GM23338 (cell line): ENCODE results near the gene DNLZ. TPM values are rescaled to one million over a fixed set of nuclear protein-coding genes. Genes with fewer than 3 reads are reported as not detected.
A peak's percentile ranks its signal among the peaks of the same experiment; 100 is the strongest.

ENCODE experiments used
- ATAC-seq: fragments of 200-7000 bp; cut with Tn5 transposase; 3 replicates; pipeline ENCODE4 v1.9.1; 2020
- DNase-seq: peaks from one replicate; pipeline ENCODE4 v3.0.0-alpha.2; 2015; ENCODE audit warnings: low spot score
- H2AFZ ChIP-seq: fragments of 200-600 bp; sonication (generic); 2 replicates; pipeline ENCODE4 v1.8.0; 2016; ENCODE audit warnings: antibody characterized with exemption, mild to moderate bottlenecking, moderate library complexity
- H3F3A ChIP-seq: fragments of 200-600 bp; sonication (generic); replicated peaks from 2 replicates; pipeline ENCODE4 v1.8.0; 2017; ENCODE audit warnings: antibody characterized with exemption, mixed run types, low read depth
- H3K27ac ChIP-seq: fragments of 200-600 bp; sonication (generic); 2 replicates; pipeline ENCODE4 v1.6.1; 2016; ENCODE audit warnings: low read depth
- H3K27me3 ChIP-seq: fragments of 200-600 bp; sonication (generic); 2 replicates; pipeline ENCODE4 v1.8.0; 2016; ENCODE audit warnings: mild to moderate bottlenecking, mixed run types, moderate library complexity; ENCODE audit not compliant: insufficient read depth
- H3K36me3 ChIP-seq: fragments of 200-600 bp; sonication (generic); 2 replicates; pipeline ENCODE4 v1.8.0; 2016; ENCODE audit warnings: mild to moderate bottlenecking; ENCODE audit not compliant: insufficient read depth
- H3K4me1 ChIP-seq: fragments of 200-600 bp; sonication (generic); 2 replicates; pipeline ENCODE4 v1.8.0; 2016; ENCODE audit warnings: mild to moderate bottlenecking, moderate library complexity; ENCODE audit not compliant: insufficient read depth
- H3K4me2 ChIP-seq: fragments of 200-600 bp; sonication (generic); 2 replicates; pipeline ENCODE4 v1.7.1; 2017; ENCODE audit warnings: mixed run types
- H3K4me3 ChIP-seq: fragments of 200-600 bp; sonication (generic); 2 replicates; pipeline ENCODE4 v1.6.1; 2016; ENCODE audit warnings: mixed run types
- H3K79me2 ChIP-seq: fragments of 200-600 bp; sonication (generic); replicated peaks from 2 replicates; pipeline ENCODE4 v1.8.0; 2017; ENCODE audit warnings: mild to moderate bottlenecking; ENCODE audit not compliant: insufficient read depth
- H3K9me2 ChIP-seq: fragments of 200-600 bp; sonication (generic); 2 replicates; pipeline ENCODE4 v1.8.0; 2017; ENCODE audit not compliant: insufficient read depth
- H4K20me1 ChIP-seq: fragments of 200-600 bp; sonication (generic); replicated peaks from 2 replicates; pipeline ENCODE4 v1.8.0; 2017; ENCODE audit warnings: mild to moderate bottlenecking; ENCODE audit not compliant: insufficient read depth
- H3K27ac Mint-ChIP-seq: 2 replicates; pipeline ENCODE4 v1.8.0; 2020; ENCODE audit warnings: inconsistent platforms, mild to moderate bottlenecking, moderate library complexity, mixed read lengths
- H3K27me3 Mint-ChIP-seq: 3 replicates; pipeline ENCODE4 v1.8.0; 2022; ENCODE audit warnings: low read depth, mild to moderate bottlenecking, moderate library complexity, mixed read lengths, inconsistent platforms; ENCODE audit not compliant: insufficient read depth, poor library complexity
- H3K36me3 Mint-ChIP-seq: 3 replicates; pipeline ENCODE4 v1.8.0; 2021; ENCODE audit warnings: low read depth, mild to moderate bottlenecking, inconsistent platforms, moderate library complexity, mixed read lengths
- H3K4me1 Mint-ChIP-seq: 3 replicates; pipeline ENCODE4 v1.8.0; 2020; ENCODE audit warnings: mild to moderate bottlenecking, inconsistent platforms, mixed read lengths
- H3K4me3 Mint-ChIP-seq: 3 replicates; pipeline ENCODE4 v1.8.0; 2021; ENCODE audit warnings: moderate library complexity, mild to moderate bottlenecking, inconsistent platforms, mixed read lengths
- H3K9me3 Mint-ChIP-seq: 3 replicates; pipeline ENCODE4 v1.8.0; 2020; ENCODE audit warnings: moderate library complexity, mild to moderate bottlenecking, inconsistent platforms, mixed read lengths
- CREB1 ChIP-seq: fragments of 250-450 bp; sonication (Bioruptor Pico); IDR thresholded peaks from 2 replicates; pipeline ENCODE4 v1.5.0; 2020; ENCODE audit warnings: low read depth, mild to moderate bottlenecking, moderate library complexity
- CTCF ChIP-seq, 2 experiments: fragments of 200-600 bp in 1 of 2; sonication (generic) in 1 of 2; conservative IDR thresholded peaks; 2 replicates each; pipeline versions ENCODE4 v1.5.1 to v1.6.1; 2016 to 2017; ENCODE audit warnings: antibody characterized with exemption in 2 of 2, low read depth in 2 of 2, mild to moderate bottlenecking in 2 of 2, moderate library complexity in 1 of 2
- ETS1 ChIP-seq: IDR thresholded peaks from 2 replicates; pipeline ENCODE4 v1.6.1; 2016; ENCODE audit warnings: antibody characterized with exemption
- EZH2 ChIP-seq: fragments of 200-600 bp; sonication (generic); IDR thresholded peaks from one replicate; pipeline ENCODE4 v1.8.0; 2017; ENCODE audit warnings: antibody characterized with exemption, mild to moderate bottlenecking, low read depth; ENCODE audit not compliant: unreplicated experiment
- EZH2phosphoT487 ChIP-seq: fragments of 200-600 bp; sonication (generic); IDR thresholded peaks from one replicate; pipeline ENCODE4 v1.8.1; 2018; ENCODE audit warnings: antibody characterized with exemption; ENCODE audit not compliant: unreplicated experiment
- JUNB ChIP-seq: IDR thresholded peaks from one replicate; pipeline ENCODE4 v1.6.1; 2016; ENCODE audit warnings: antibody characterized with exemption; ENCODE audit not compliant: unreplicated experiment
- NANOG ChIP-seq: IDR thresholded peaks from 2 replicates; pipeline ENCODE4 v1.6.1; 2016; ENCODE audit warnings: antibody characterized with exemption, borderline replicate concordance
- POLR2AphosphoS5 ChIP-seq: IDR thresholded peaks from 2 replicates; pipeline ENCODE4 v1.6.1; 2016; ENCODE audit warnings: antibody characterized with exemption, low read depth
- REST ChIP-seq: IDR thresholded peaks from one replicate; pipeline ENCODE4 v1.6.1; 2018; ENCODE audit warnings: antibody characterized with exemption; ENCODE audit not compliant: unreplicated experiment
- STAT1 ChIP-seq: IDR thresholded peaks from one replicate; pipeline ENCODE4 v1.6.1; 2016; ENCODE audit warnings: antibody characterized with exemption; ENCODE audit not compliant: unreplicated experiment
- ZNF114 ChIP-seq: fragments of 250-450 bp; sonication (Bioruptor Pico); IDR thresholded peaks from 2 replicates; pipeline ENCODE4 v1.5.0; 2020; ENCODE audit warnings: mild to moderate bottlenecking, moderate library complexity
- ZNF331 ChIP-seq: fragments of 250-450 bp; sonication (Bioruptor Pico); IDR thresholded peaks from 2 replicates; pipeline ENCODE4 v1.5.0; 2020; ENCODE audit warnings: low read depth, mild to moderate bottlenecking, moderate library complexity
- polyA plus RNA-seq: library from polyadenylated mRNA; unstranded; fragments of >200 nt; fragmentation: Nextera tagmentation; extraction: Ambion mirVana; gene quantifications from 2 replicates; pipeline ENCODE4 v1.2.1, GENCODE V29; 2016
- total RNA-seq: library from RNA; depleted of rRNA; stranded (reverse); fragments of >200 nt; shearing (Covaris generic); gene quantifications from 2 replicates; pipeline ENCODE4 v1.2.3, GENCODE V29; 2014

The DNLZ gene
- total and polyA plus RNA-seq, 2 experiments from 2014 or later: 33.4 to 53.9 TPM

- TF ChIP-seq ETS1 (no peak), ZNF114 (CRISPR knock-in tag) (no peak), ZNF331 (CRISPR knock-in tag) (no peak), POLR2AphosphoS5 (no peak), JUNB (no peak), EZH2phosphoT487 (no peak), NANOG (no peak), CTCF (conservative IDR thresholded peaks at IDR 0.05; ENCODE audit: low read depth in 2 of 2) (no peak), EZH2 (no peak), STAT1 (no peak)
Measured at GRCh38 chr9:136401173-136401922, 37.8 kb upstream of the DNLZ start (continued).

GRCh38 chr9:136400038-136400834 is 36.7 kb upstream of the DNLZ start, which contains the start of gene SNAPC4:
Gene SNAPC4, minus strand, starts transcription at chr9:136400170. Its CDS starts 1,742 bp downstream, at chr9:136398428.
- DNase-seq: peak; percentile 94
- Histone ChIP-seq H3K79me2 (peaks cover 27% of the 10 kb centered on the region), H3K36me3 (peaks cover 16% of the 10 kb centered on the region), H4K20me1 (peaks cover 3% of the 10 kb centered on the region; the same call in 1 of the 2 replicates), H3K27ac (peak within 1 kb of the TSS; percentile 73; the same call in 1 of the 2 replicates), H3K4me3 (peak within 1 kb of the TSS; percentile 89), H2AFZ (peak within 1 kb of the TSS; percentile 2; the same call in 1 of the 2 replicates), H3F3A (peaks cover 26% of the 10 kb centered on the region), H3K9me2 (no peaks in the 10 kb centered on the region), H3K27me3 (no peaks in the 10 kb centered on the region), H3K4me1 (peaks cover 3% of the 10 kb centered on the region; the same call in 1 of the 2 replicates), H3K4me2 (peak within 1 kb of the TSS; percentile 96)
- no peaks in the 10 kb centered on the region; the same call in 2 of the 3 replicates for H3K9me3 Mint-ChIP-seq
- H3K4me3 Mint-ChIP-seq: peak within 1 kb of the TSS; percentile 90
- peaks cover 19% of the 10 kb centered on the region for H3K27me3 Mint-ChIP-seq
- peak within 1 kb of the TSS; percentile 90 for H3K27ac Mint-ChIP-seq
- H3K4me1 Mint-ChIP-seq: peaks cover 9% of the 10 kb centered on the region
- peak; percentile 91 for ATAC-seq
- H3K36me3 Mint-ChIP-seq: peaks cover 64% of the 10 kb centered on the region
- no peak for TF ChIP-seq ZNF114 (CRISPR knock-in tag)
- no peak for TF ChIP-seq EZH2
- TF ChIP-seq CTCF (conservative IDR thresholded peaks at IDR 0.05; ENCODE audit: low read depth in 2 of 2): peak; percentile 67 to 80
- TF ChIP-seq NANOG: no peak
- TF ChIP-seq JUNB: no peak
- no peak for TF ChIP-seq REST
- TF ChIP-seq POLR2AphosphoS5: peak; percentile 83
- peak; percentile 56 for TF ChIP-seq CREB1 (CRISPR knock-in tag)
- TF ChIP-seq EZH2phosphoT487: no peak
- no peak for TF ChIP-seq ZNF331 (CRISPR knock-in tag)
- TF ChIP-seq ETS1: peak; percentile 46; the same call in 1 of the 2 replicates
